Spleen (tissue), 7 donors: ENCODE measurements around the gene SPEF2.

Experiments used
- POLR2A ChIP-seq, 3 donors: fragments of 450-650 bp; IDR thresholded peaks; one replicate each; pipeline ENCODE4 v1.5.1; 2017; ENCODE audit warnings: antibody characterized with exemption in 3 of 3, mild to moderate bottlenecking in 1 of 3
- POLR2AphosphoS5 ChIP-seq, 3 donors: sonication (generic); formaldehyde crosslinking; IDR thresholded peaks; one replicate each; pipeline ENCODE4 v1.5.1; 2017; ENCODE audit warnings: antibody characterized with exemption in 3 of 3
- TF ChIP-seq, protein P1 (sequence below), 11 experiments: fragments of 200-600 bp in 7 of 11; fragments of 450-650 bp in 4 of 11; sonication (generic) in 4 of 11; IDR thresholded peaks in 8 of 11; conservative IDR thresholded peaks in 3 of 11; 1 replicate in 7 of 11; 2 replicates in 4 of 11; pipeline versions ENCODE4 v1.4.0 to v1.8.0; 2016 to 2021; ENCODE audit warnings: antibody characterized with exemption in 11 of 11, inconsistent platforms in 4 of 11, mild to moderate bottlenecking in 1 of 11
- donor health status: DM: no; HTN: no; CAD: no; lungs with moderate emphysema.
- donor health status: DM: no; HTN: no; CAD: no.
- donor health status: DM: no; HTN: no; CAD: no.

DNA sequence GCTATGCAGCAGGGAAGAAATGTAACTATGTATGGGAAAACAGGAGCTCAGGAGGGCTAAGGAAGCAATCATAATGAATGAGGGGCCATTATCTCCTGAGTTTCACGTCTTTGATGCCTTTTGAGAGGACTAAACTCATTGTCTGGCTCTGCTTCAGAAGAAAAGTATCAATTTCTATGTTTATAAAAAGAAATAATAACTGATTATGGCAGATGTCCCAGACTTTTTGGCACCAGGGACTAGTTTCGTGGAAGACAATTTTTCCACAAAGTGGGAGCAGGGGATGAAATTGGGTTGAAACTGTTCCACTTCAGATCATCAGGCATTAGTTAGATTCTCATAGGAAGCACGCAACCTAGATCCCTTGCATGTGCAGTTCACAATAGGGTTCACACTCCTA is 230.3 kb downstream of the SPEF2 start:
- TF ChIP-seq, protein P1, sequence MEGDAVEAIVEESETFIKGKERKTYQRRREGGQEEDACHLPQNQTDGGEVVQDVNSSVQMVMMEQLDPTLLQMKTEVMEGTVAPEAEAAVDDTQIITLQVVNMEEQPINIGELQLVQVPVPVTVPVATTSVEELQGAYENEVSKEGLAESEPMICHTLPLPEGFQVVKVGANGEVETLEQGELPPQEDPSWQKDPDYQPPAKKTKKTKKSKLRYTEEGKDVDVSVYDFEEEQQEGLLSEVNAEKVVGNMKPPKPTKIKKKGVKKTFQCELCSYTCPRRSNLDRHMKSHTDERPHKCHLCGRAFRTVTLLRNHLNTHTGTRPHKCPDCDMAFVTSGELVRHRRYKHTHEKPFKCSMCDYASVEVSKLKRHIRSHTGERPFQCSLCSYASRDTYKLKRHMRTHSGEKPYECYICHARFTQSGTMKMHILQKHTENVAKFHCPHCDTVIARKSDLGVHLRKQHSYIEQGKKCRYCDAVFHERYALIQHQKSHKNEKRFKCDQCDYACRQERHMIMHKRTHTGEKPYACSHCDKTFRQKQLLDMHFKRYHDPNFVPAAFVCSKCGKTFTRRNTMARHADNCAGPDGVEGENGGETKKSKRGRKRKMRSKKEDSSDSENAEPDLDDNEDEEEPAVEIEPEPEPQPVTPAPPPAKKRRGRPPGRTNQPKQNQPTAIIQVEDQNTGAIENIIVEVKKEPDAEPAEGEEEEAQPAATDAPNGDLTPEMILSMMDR (IDR thresholded peaks at IDR 0.05 in 8 of 11, conservative IDR thresholded peaks at IDR 0.05 in 3 of 11), result no peak
- TF ChIP-seq POLR2A (IDR thresholded peaks at IDR 0.05) (no peak), POLR2AphosphoS5 (IDR thresholded peaks at IDR 0.05) (no peak)
